ENCODE measurements around the gene TLX2. TPM values are rescaled to one million over a fixed set of nuclear protein-coding genes. Genes with fewer than 3 reads are reported as not detected.

Gene TLX2
- total and polyA plus RNA-seq, 2 of the 13 experiments (the other 11 are each of a cell fraction or from before 2014, with no cell fraction given), result 0.05 to 0.20 TPM

DNA sequence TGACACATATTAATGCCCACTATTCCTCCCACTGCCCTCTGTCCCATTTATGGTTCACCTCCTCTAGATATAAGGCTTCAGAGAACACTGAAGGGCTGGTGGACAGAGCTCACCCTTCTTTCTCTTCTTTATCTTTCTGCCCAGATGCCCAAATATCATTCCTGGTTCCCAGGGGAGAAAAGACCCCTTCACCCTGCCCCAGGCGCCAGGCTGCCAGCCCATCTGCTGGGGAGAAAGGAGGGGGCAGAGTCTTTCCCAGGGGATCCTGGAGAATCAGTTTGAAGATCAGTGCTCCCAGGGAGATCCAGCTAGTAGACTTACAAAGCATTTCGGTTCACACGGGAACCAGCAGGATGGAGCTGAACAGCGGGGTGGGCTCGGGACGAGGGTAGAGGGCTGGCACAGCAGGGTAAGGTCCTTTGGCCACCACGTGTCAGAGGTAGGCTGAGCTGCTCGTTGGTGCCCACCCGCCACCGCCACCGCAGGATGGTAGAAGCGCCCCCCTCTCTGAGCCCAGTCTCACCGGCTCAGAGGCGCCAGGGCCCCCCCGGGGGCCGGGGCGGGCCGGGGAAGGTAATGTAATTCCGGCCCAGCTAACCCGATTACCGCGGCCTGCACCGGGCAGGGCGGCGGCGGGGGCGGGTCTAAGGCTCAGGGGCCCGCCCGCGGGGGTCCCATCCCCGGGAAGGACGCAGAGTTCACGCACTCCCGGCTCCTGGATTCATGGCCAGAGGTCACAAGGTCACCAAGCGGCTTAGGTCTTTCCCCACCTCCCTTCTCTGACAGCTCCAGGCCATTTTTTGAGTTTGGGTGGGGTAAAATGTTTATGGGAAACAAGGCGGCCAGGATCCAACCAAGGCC lies 1.3 kb upstream of the TLX2 start (continued):
- TF ChIP-seq, protein P1, sequence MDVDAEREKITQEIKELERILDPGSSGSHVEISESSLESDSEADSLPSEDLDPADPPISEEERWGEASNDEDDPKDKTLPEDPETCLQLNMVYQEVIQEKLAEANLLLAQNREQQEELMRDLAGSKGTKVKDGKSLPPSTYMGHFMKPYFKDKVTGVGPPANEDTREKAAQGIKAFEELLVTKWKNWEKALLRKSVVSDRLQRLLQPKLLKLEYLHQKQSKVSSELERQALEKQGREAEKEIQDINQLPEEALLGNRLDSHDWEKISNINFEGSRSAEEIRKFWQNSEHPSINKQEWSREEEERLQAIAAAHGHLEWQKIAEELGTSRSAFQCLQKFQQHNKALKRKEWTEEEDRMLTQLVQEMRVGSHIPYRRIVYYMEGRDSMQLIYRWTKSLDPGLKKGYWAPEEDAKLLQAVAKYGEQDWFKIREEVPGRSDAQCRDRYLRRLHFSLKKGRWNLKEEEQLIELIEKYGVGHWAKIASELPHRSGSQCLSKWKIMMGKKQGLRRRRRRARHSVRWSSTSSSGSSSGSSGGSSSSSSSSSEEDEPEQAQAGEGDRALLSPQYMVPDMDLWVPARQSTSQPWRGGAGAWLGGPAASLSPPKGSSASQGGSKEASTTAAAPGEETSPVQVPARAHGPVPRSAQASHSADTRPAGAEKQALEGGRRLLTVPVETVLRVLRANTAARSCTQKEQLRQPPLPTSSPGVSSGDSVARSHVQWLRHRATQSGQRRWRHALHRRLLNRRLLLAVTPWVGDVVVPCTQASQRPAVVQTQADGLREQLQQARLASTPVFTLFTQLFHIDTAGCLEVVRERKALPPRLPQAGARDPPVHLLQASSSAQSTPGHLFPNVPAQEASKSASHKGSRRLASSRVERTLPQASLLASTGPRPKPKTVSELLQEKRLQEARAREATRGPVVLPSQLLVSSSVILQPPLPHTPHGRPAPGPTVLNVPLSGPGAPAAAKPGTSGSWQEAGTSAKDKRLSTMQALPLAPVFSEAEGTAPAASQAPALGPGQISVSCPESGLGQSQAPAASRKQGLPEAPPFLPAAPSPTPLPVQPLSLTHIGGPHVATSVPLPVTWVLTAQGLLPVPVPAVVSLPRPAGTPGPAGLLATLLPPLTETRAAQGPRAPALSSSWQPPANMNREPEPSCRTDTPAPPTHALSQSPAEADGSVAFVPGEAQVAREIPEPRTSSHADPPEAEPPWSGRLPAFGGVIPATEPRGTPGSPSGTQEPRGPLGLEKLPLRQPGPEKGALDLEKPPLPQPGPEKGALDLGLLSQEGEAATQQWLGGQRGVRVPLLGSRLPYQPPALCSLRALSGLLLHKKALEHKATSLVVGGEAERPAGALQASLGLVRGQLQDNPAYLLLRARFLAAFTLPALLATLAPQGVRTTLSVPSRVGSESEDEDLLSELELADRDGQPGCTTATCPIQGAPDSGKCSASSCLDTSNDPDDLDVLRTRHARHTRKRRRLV (CRISPR knock-in tag; IDR thresholded peaks at IDR 0.05), result no peak
- TF ChIP-seq ZNF260 (CRISPR knock-in tag; IDR thresholded peaks at IDR 0.05; ENCODE audit: borderline replicate concordance, low read depth) (no peak), PITX1 (CRISPR knock-in tag; IDR thresholded peaks at IDR 0.05) (no peak), HHEX (CRISPR knock-in tag; IDR thresholded peaks at IDR 0.05) (no peak), ZNF136 (CRISPR knock-in tag; IDR thresholded peaks at IDR 0.05; ENCODE audit: low read depth) (no peak), SNAI1 (CRISPR knock-in tag; IDR thresholded peaks at IDR 0.05; ENCODE audit: borderline replicate concordance) (no peak), FOXO1 (CRISPR knock-in tag; IDR thresholded peaks at IDR 0.05) (0 out of 2 replicates have a peak, but pooled peaks have one; percentile 13), ZNF431 (CRISPR knock-in tag; IDR thresholded peaks at IDR 0.05; ENCODE audit: borderline replicate concordance, low read depth) (0 out of 2 replicates have a peak, but pooled peaks have one; percentile 8), ZFP62 (CRISPR knock-in tag; IDR thresholded peaks at IDR 0.05) (no peak), ZNF644 (CRISPR knock-in tag; IDR thresholded peaks at IDR 0.05; ENCODE audit: low read depth) (no peak)
- TF ChIP-seq, protein P2, sequence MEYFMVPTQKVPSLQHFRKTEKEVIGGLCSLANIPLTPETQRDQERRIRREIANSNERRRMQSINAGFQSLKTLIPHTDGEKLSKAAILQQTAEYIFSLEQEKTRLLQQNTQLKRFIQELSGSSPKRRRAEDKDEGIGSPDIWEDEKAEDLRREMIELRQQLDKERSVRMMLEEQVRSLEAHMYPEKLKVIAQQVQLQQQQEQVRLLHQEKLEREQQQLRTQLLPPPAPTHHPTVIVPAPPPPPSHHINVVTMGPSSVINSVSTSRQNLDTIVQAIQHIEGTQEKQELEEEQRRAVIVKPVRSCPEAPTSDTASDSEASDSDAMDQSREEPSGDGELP (IDR thresholded peaks at IDR 0.05; ENCODE audit: borderline replicate concordance, low read depth), result no peak
- TF ChIP-seq, protein P3, sequence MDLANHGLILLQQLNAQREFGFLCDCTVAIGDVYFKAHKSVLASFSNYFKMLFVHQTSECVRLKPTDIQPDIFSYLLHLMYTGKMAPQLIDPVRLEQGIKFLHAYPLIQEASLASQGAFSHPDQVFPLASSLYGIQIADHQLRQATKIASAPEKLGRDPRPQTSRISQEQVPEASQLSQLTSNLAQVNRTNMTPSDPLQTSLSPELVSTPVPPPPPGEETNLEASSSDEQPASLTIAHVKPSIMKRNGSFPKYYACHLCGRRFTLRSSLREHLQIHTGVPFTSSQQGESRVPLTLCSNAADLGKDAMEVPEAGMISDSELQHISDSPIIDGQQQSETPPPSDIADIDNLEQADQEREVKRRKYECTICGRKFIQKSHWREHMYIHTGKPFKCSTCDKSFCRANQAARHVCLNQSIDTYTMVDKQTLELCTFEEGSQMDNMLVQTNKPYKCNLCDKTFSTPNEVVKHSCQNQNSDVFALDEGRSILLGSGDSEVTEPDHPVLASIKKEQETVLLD (CRISPR knock-in tag; IDR thresholded peaks at IDR 0.05; ENCODE audit: low read depth), result no peak; the same call in 1 of the 2 replicates
- TF ChIP-seq, protein P4, sequence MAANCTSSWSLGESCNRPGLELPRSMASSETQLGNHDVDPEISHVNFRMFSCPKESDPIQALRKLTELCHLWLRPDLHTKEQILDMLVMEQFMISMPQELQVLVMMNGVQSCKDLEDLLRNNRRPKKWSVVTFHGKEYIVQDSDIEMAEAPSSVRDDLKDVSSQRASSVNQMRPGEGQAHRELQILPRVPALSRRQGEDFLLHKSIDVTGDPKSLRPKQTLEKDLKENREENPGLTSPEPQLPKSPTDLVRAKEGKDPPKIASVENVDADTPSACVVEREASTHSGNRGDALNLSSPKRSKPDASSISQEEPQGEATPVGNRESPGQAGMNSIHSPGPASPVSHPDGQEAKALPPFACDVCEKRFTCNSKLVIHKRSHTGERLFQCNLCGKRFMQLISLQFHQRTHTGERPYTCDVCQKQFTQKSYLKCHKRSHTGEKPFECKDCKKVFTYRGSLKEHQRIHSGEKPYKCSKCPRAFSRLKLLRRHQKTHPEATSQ (CRISPR knock-in tag; IDR thresholded peaks at IDR 0.05; ENCODE audit: borderline replicate concordance), result no peak
- TF ChIP-seq, protein P5, sequence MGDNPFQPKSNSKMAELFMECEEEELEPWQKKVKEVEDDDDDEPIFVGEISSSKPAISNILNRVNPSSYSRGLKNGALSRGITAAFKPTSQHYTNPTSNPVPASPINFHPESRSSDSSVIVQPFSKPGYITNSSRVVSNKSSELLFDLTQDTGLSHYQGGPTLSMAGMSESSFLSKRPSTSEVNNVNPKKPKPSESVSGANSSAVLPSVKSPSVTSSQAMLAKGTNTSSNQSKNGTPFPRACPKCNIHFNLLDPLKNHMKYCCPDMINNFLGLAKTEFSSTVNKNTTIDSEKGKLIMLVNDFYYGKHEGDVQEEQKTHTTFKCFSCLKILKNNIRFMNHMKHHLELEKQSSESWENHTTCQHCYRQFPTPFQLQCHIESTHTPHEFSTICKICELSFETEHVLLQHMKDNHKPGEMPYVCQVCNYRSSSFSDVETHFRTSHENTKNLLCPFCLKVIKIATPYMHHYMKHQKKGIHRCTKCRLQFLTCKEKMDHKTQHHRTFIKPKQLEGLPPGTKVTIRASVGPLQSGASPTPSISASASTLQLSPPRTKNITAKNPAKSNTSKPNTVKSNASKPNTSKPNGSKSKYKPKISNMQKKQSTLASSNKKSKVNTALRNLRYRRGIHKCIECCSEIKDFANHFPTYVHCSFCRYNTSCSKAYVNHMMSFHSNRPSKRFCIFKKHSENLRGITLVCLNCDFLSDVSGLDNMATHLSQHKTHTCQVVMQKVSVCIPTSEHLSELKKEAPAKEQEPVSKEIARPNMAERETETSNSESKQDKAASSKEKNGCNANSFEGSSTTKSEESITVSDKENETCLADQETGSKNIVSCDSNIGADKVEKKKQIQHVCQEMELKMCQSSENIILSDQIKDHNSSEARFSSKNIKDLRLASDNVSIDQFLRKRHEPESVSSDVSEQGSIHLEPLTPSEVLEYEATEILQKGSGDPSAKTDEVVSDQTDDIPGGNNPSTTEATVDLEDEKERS (CRISPR knock-in tag; IDR thresholded peaks at IDR 0.05), result peak; percentile 74
- TF ChIP-seq, protein P6, sequence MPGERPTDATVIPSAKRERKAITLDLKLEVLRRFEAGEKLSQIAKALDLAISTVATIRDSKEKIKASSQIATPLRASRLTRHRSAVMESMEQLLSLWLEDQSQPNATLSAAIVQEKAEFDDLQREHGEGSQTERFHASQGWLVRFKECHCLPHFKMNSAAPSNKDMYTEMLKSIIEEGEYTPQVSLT (CRISPR knock-in tag; IDR thresholded peaks at IDR 0.05; ENCODE audit: borderline replicate concordance, low read depth), result no peak

All from HepG2 (cell line).